ENCODE results near the gene PITPNM3.

PITPNM3 gene

GRCh38 chr17:6525731-6526130 is 30.6 kb downstream of the PITPNM3 start:
- no peak for DNase-seq (ENCODE audit: low read depth)

GRCh38 chr17:6525141-6525540 is 31.2 kb downstream of the PITPNM3 start:
- no peak for DNase-seq (ENCODE audit: low read depth)

- DNase-seq (ENCODE audit: low read depth) = no peak
These were observed 31.8 kb downstream of the PITPNM3 start for GRCh38 chr17:6524520-6524919.

DNA sequence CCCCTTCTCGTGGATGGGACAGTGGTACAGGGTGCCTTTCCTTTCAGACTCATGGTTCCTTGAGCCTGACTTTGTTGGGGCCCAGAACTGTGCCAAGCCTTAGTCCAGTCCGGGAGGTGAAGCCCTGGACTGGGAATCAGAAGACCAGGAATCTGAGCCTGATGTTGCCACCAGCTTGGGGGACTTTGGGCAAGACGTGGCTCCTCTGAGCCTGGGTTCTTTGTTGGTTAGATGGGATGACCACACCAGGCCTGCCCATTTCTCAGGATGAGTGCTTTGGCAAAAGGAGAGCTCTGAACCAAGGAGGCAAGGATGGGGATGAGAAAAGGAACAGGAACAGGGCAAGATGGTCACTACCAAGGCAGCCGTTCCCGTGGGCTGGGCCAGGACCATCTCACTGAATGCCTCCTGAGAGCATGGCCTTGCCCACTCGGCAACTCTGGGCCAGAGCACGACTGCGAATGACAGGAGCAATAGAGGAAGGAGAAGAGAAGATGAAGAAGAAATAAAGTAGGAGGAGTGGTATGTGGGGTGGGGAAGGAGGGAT is 32.5 kb downstream of the PITPNM3 start:
- no peak for DNase-seq (ENCODE audit: low read depth)

- DNase-seq (ENCODE audit: low read depth) = no peak
These were observed 33.0 kb downstream of the PITPNM3 start for GRCh38 chr17:6523330-6523729.

GRCh38 chr17:6521586-6521985 is 34.8 kb downstream of the PITPNM3 start:
- no peak for DNase-seq (ENCODE audit: low read depth)

DNA sequence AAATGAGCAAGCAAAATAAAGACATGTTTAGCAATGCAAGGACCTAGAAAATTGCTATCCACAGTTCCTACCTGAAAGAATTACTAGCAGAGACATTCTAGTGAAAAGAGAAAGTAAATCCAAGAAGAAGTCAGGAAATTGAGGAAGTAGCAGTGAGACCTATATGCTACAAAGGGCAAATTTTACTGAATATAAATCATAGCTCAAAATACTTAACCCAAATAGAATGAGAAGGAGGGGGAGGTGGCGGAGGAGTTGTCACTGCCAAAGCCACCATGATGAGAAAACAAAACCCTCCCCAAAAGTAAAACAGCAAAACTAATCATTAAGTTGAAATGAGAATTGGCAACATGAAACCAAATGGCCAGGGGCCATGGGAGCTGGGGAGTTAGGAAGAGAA is 39.3 kb downstream of the PITPNM3 start:
- no peak for DNase-seq (ENCODE audit: low read depth)

GRCh38 chr17:6514371-6514770 is 42.0 kb downstream of the PITPNM3 start:
- DNase-seq (ENCODE audit: low read depth) = no peak

DNA sequence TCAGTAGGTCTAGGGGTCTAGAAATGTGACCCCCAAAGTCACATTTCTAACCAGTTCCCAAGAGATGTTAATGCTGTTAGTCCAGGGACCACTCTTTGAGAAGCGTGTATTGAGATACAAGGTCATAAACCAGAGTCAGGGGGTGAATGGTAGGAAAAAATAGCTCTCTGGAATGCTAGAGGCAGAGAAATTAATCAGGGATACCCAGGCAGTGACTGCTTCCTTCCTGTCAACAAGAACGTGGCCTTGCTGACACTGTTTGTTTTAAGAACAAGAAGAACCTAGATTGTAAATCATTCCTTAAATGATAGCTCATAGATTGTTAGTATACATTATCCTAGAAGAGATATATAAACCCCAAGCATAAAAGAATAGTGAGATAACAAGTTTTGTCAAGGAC is 43.8 kb downstream of the PITPNM3 start:
- no peak for DNase-seq (ENCODE audit: low read depth)

- DNase-seq (ENCODE audit: low read depth) = no peak
These were observed 45.9 kb downstream of the PITPNM3 start for GRCh38 chr17:6510321-6510977.

DNA sequence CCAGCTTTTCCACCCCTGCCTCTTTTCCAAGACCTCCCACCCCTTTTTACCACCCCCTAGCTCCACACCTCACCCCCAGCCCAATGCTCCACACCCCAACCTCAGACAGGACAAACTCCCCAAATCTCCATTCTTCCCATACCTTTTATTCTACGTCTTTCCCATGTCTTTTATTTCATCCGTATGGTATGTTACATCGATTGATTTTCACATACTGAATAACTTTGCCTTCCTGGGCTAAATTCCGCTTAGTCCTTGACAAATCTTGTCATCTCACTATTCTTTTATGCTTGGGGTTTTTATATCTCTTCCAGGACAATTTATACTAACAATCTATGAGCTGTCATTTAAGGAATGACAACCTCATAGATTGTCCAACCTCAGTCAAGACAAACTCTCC is 46.4 kb downstream of the PITPNM3 start:
- DNase-seq (ENCODE audit: low read depth) = no peak

- DNase-seq (ENCODE audit: low read depth) = no peak
These were observed 47.2 kb downstream of the PITPNM3 start for GRCh38 chr17:6509031-6509771.

GRCh38 chr17:6508519-6509030 is 47.8 kb downstream of the PITPNM3 start:
- DNase-seq (ENCODE audit: low read depth) = no peak

DNA sequence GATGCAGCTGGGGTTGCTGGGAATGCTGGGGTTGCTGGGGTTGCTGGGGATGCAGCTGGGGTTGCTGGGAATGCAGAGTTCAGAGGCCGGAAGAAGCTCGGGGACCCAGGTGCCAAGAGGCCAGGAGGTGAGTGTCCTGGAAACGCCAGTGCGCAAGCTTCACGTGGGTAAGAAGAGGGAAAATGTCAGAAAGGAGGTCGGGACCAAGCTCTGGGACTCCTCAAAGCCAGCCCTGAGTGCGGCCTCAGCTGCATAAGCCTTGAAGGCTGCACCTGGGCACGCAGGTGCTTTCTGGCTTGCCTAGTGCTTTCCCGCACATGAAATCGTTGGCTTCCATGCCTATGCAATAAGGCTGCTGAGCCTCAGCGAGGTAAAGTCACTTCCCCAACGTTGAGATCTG is 48.3 kb downstream of the PITPNM3 start:
- DNase-seq (ENCODE audit: low read depth) = no peak

GRCh38 chr17:6507535-6507934 is 48.8 kb downstream of the PITPNM3 start:
- no peak for DNase-seq (ENCODE audit: low read depth)

- DNase-seq (ENCODE audit: low read depth) = no peak
These were observed 49.6 kb downstream of the PITPNM3 start for GRCh38 chr17:6506679-6507231.

DNA sequence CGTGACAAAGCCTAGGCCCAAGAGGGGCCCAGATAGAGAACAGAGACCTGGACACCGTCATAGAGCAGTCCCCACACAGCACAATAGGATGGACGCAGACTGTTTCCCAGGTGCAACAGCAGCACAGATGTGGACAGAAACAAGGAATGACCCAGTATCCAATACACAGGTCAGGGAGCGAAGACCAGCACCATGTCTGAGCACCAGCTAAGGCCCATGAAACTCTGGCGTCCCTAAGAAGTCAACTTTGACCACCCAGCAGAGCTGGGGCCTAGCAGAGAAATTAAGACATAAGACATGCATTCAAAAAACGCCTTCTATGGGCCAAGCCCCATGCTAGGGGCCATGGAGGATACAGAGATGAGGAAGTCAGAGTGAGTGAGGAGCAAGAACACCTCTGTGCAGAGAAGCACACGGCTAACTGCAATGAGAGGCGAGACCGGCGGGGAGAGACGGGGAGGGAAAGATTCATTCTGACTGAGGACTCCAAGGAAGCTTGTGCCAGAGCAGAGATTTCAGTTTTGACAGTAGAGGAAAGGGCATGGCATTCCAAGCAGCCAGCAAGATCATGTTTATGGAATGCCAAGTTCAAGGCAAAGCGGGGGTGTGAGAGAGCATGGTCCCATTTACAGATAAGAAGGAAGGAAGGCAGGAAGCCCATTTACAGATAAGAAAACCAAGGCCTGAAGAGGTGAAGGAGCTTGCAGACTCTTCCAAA is 50.8 kb downstream of the PITPNM3 start:
- DNase-seq (ENCODE audit: low read depth) = no peak

DNA sequence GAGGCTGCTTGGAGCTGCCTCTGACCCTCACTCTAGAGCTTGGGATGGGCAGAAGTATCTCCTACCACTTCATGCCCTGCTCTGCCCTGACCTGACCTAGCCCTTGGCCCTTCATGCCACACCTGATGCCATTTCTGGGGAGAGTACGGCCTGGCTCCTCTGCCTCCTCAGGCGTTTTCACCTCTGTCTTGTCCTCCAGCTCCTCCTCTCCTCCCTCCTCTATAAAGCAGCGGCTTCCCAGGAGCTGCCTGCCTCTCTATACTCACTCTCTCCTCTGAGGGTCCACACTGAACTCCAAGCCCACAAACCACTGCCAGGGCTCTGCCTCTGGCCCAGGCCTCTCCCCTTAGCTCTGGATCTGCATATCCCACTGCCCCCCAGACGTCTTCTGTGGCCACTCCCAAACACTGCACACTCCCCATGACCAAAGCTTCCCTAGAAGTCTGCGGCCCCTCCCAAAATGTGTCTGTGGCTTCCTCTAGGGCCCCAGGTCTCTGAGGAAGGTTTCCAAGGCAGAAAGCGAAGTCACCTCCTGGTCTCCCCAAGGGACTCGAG is 52.6 kb downstream of the PITPNM3 start:
- DNase-seq (ENCODE audit: low read depth) = no peak

GRCh38 chr17:6502871-6503509 is 53.4 kb downstream of the PITPNM3 start:
- DNase-seq (ENCODE audit: low read depth) = no peak

- no peak for DNase-seq (ENCODE audit: low read depth)
These were observed 54.2 kb downstream of the PITPNM3 start for GRCh38 chr17:6502142-6502541.

DNA sequence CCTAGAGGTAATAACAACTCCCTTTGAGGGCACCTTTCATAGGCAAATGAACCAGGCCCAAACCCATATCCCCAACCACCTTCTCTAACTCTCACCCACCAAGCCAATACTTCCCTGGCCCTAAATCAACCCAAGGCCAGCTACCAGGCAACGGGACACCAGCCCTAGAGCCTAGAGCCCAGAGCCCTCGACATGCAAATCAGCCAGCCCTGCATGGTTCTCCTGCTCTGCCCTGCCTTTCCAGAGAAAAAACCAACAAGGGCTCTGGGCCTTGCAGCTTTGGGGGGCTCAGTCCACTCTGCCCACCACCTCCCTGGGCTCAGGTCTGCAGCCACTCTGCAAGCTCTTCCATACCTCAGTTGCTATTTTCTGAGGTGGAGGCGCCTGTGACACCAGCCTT is 55.0 kb downstream of the PITPNM3 start:
- DNase-seq (ENCODE audit: low read depth) = no peak

All from CMK (cell line).